ENCODE data around the gene CCDC171. TPM values are rescaled to one million over a fixed set of nuclear protein-coding genes. Genes with fewer than 3 reads are reported as not detected.

The CCDC171 gene
- total and polyA plus RNA-seq, 4 donors = 0.13 to 1.1 (median 0.43) TPM

DNA sequence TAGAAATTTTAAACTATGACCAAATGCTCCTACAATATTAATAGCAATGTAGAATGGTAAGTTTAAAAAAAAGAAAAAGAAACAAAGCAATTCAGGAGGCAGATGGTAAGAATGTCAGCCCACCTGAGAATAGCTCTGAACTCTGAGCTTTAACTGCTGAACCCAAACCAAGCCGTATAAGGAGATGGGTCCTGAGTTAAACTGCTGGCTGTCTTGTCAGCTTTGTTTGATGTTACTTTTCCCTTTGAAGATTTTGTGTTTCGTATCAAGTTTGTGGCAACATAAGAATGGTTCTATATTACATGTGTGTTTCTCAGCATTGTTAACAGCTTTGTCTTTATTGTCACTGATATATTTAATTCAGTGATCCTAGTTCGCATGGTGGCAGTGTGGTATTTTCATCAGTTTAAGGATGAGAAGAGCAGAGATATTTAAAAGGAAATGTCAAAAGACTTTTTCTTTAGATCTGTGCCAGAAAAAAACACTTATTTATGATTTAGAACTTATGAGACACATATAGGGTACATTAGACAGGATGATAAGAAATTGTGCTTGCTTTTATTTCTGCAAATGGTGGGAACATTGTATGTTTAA is 390.1 kb downstream of the CCDC171 start:
- 70% methylated on average over 3 of the region's 3 CpGs for WGBS
- H3K9me3 ChIP-seq (ENCODE audit: control insufficient read depth in 4 of 4, low read length in 3 of 4) = no peaks in the 10 kb centered on the region
- H3K4me3 ChIP-seq (ENCODE audit: low read depth in 1 of 3, low read length in 3 of 3) = no peak overlapping the region
- no peaks in the 10 kb centered on the region for H3K4me1 ChIP-seq (ENCODE audit: control insufficient read depth in 4 of 4, insufficient read depth in 4 of 4, low read length in 3 of 4)
- no peak overlapping the region for H3K9ac ChIP-seq (ENCODE audit: low read depth in 1 of 2, low read length in 2 of 2)
- H3K27ac ChIP-seq (ENCODE audit: low read depth in 1 of 2, low read length in 2 of 2) = no peak overlapping the region
- TF ChIP-seq REST (IDR thresholded peaks at IDR 0.05) = no peak
- no peak for TF ChIP-seq EGR1 (IDR thresholded peaks at IDR 0.05; ENCODE audit: low read depth in 2 of 2)
- TF ChIP-seq GABPA (IDR thresholded peaks at IDR 0.05 in 1 of 2, conservative IDR thresholded peaks at IDR 0.05 in 1 of 2) = no peak
- no peak for TF ChIP-seq FOXA2 (IDR thresholded peaks at IDR 0.05)
- TF ChIP-seq, protein P1, sequence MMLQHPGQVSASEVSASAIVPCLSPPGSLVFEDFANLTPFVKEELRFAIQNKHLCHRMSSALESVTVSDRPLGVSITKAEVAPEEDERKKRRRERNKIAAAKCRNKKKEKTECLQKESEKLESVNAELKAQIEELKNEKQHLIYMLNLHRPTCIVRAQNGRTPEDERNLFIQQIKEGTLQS (IDR thresholded peaks at IDR 0.05) = no peak
- no peak for TF ChIP-seq RXRA (IDR thresholded peaks at IDR 0.05)
- no peaks in the 10 kb centered on the region for H3K27me3 ChIP-seq (ENCODE audit: control insufficient read depth in 4 of 4, insufficient read depth in 4 of 4, low read length in 3 of 4)
- no peak for DNase-seq (ENCODE audit: low spot score)
- H3K36me3 ChIP-seq (ENCODE audit: control insufficient read depth in 4 of 4, insufficient read depth in 3 of 4, low read depth in 1 of 4, low read length in 3 of 4) = no peaks in the 10 kb centered on the region

DNA sequence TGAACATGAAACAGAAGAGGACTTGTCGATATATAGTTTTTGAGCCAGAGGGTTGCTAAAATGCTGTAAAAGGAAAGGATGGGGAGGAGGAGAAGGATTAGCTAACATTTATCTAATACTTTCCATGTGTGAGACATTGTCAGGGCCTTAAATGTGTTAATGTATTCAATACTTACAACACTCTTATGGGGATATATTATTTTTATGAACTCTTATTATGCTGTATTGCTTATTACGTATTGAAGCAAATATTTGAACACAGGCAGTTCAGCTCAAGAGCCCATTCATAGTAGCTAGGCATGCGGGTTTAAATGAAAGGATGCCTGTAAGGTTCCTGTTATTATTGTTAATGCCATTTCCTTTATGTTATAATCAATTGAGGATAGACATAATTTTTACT is 391.5 kb downstream of the CCDC171 start:
- Histone ChIP-seq H3K4me1 (ENCODE audit: control insufficient read depth in 4 of 4, insufficient read depth in 4 of 4, low read length in 3 of 4) (no peaks in the 10 kb centered on the region), H3K27ac (ENCODE audit: low read depth in 1 of 2, low read length in 2 of 2) (no peak overlapping the region), H3K4me3 (ENCODE audit: low read depth in 1 of 3, low read length in 3 of 3) (no peak overlapping the region), H3K9me3 (ENCODE audit: control insufficient read depth in 4 of 4, low read length in 3 of 4) (no peaks in the 10 kb centered on the region), H3K27me3 (ENCODE audit: control insufficient read depth in 4 of 4, insufficient read depth in 4 of 4, low read length in 3 of 4) (no peaks in the 10 kb centered on the region), H3K9ac (ENCODE audit: low read depth in 1 of 2, low read length in 2 of 2) (no peak overlapping the region), H3K36me3 (ENCODE audit: control insufficient read depth in 4 of 4, insufficient read depth in 3 of 4, low read depth in 1 of 4, low read length in 3 of 4) (no peaks in the 10 kb centered on the region)
- no peak for DNase-seq (ENCODE audit: low spot score)
- no peak for TF ChIP-seq TAF1 (conservative IDR thresholded peaks at IDR 0.05)
- TF ChIP-seq YY1 (IDR thresholded peaks at IDR 0.05) = no peak
- no peak for TF ChIP-seq REST (IDR thresholded peaks at IDR 0.05)
- TF ChIP-seq, protein P2, sequence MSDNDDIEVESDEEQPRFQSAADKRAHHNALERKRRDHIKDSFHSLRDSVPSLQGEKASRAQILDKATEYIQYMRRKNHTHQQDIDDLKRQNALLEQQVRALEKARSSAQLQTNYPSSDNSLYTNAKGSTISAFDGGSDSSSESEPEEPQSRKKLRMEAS (IDR thresholded peaks at IDR 0.05) = no peak
- WGBS = 92% methylated on average over 3 of the region's 3 CpGs

- 69% methylated on average over 1 of the region's 1 CpG for WGBS
- no peak for DNase-seq (ENCODE audit: low spot score)
- Histone ChIP-seq H3K4me3 (ENCODE audit: low read depth in 1 of 3, low read length in 3 of 3) (no peak overlapping the region), H3K9me3 (ENCODE audit: control insufficient read depth in 4 of 4, low read length in 3 of 4) (no peaks in the 10 kb centered on the region), H3K36me3 (ENCODE audit: control insufficient read depth in 4 of 4, insufficient read depth in 3 of 4, low read depth in 1 of 4, low read length in 3 of 4) (no peaks in the 10 kb centered on the region), H3K9ac (ENCODE audit: low read depth in 1 of 2, low read length in 2 of 2) (no peak overlapping the region), H3K27ac (ENCODE audit: low read depth in 1 of 2, low read length in 2 of 2) (no peak overlapping the region), H3K4me1 (ENCODE audit: control insufficient read depth in 4 of 4, insufficient read depth in 4 of 4, low read length in 3 of 4) (no peaks in the 10 kb centered on the region), H3K27me3 (ENCODE audit: control insufficient read depth in 4 of 4, insufficient read depth in 4 of 4, low read length in 3 of 4) (no peaks in the 10 kb centered on the region)
- TF ChIP-seq, protein P1 (IDR thresholded peaks at IDR 0.05) = no peak
- no peak for TF ChIP-seq EGR1 (IDR thresholded peaks at IDR 0.05; ENCODE audit: low read depth in 2 of 2)
- TF ChIP-seq HNF4G (IDR thresholded peaks at IDR 0.05) = no peak
- no peak for TF ChIP-seq RAD21 (IDR thresholded peaks at IDR 0.05)
- no peak for TF ChIP-seq YY1 (IDR thresholded peaks at IDR 0.05)
- no peak for TF ChIP-seq TAF1 (conservative IDR thresholded peaks at IDR 0.05)
- TF ChIP-seq RXRA (IDR thresholded peaks at IDR 0.05) = no peak
- TF ChIP-seq, protein P3, sequence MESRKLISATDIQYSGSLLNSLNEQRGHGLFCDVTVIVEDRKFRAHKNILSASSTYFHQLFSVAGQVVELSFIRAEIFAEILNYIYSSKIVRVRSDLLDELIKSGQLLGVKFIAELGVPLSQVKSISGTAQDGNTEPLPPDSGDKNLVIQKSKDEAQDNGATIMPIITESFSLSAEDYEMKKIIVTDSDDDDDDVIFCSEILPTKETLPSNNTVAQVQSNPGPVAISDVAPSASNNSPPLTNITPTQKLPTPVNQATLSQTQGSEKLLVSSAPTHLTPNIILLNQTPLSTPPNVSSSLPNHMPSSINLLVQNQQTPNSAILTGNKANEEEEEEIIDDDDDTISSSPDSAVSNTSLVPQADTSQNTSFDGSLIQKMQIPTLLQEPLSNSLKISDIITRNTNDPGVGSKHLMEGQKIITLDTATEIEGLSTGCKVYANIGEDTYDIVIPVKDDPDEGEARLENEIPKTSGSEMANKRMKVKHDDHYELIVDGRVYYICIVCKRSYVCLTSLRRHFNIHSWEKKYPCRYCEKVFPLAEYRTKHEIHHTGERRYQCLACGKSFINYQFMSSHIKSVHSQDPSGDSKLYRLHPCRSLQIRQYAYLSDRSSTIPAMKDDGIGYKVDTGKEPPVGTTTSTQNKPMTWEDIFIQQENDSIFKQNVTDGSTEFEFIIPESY (IDR thresholded peaks at IDR 0.05) = no peak
- no peak for TF ChIP-seq GABPA (IDR thresholded peaks at IDR 0.05 in 1 of 2, conservative IDR thresholded peaks at IDR 0.05 in 1 of 2)
- no peak for TF ChIP-seq HNF4A (conservative IDR thresholded peaks at IDR 0.05)
- no peak for TF ChIP-seq JUND (IDR thresholded peaks at IDR 0.05)
Observed at GRCh38 chr9:15959663-15960062, 406.8 kb downstream of the CCDC171 start.

Measured in liver (tissue), 9 donors.